Nephron (organoid): Measurements from ENCODE around the gene CLRN3.

Experiments used
- H3K27ac Mint-ChIP-seq, 3 experiments: 2 replicates each; pipeline ENCODE4 v1.8.0; 2020; ENCODE audit warnings: mixed read lengths in 3 of 3, mild to moderate bottlenecking in 2 of 3, moderate library complexity in 1 of 3
- H3K27me3 Mint-ChIP-seq: 2 replicates; pipeline ENCODE4 v1.8.0; 2021; ENCODE audit warnings: low read depth, mild to moderate bottlenecking, moderate library complexity, mixed read lengths
- H3K36me3 Mint-ChIP-seq: 2 replicates; pipeline ENCODE4 v1.8.0; 2020; ENCODE audit warnings: low read depth, mixed read lengths
- H3K4me1 Mint-ChIP-seq: 2 replicates; pipeline ENCODE4 v1.8.0; 2020; ENCODE audit warnings: mixed read lengths
- H3K4me3 Mint-ChIP-seq, 3 experiments: 2 replicates each; pipeline ENCODE4 v1.8.0; 2020; ENCODE audit warnings: mild to moderate bottlenecking in 3 of 3, mixed read lengths in 3 of 3, moderate library complexity in 2 of 3
- H3K9me3 Mint-ChIP-seq: 2 replicates; pipeline ENCODE4 v1.8.0; 2020; ENCODE audit warnings: mixed read lengths
- TF ChIP-seq, protein P1 (sequence below), 3 experiments: fragments of 200-600 bp; sonication (generic); IDR thresholded peaks; one replicate each; pipeline ENCODE4 v1.5.0; 2021; ENCODE audit warnings: antibody characterized with exemption in 3 of 3; ENCODE audit not compliant: unreplicated experiment in 3 of 3

CLRN3 gene

DNA sequence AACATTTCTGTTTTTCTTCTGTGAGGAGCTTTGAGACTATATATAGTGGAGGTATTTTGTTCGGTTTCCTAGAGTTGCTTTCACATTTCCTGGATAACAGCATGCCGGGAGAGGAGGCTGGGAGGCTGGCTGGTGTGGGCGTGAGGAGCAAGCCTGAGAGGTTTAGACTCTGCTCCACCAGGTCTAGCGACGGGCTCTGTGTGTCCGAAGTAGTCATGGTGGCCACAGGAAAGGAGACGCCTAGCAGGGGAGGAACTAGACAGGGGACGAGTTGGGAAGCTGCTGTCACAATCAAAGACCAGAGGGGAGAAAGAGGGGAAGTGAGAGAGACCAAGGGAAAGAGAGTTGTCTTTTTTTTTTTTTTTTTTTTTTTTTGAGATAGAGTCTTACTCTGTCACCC lies 33.7 kb upstream of the CLRN3 start:
- peaks cover 11% of the 10 kb centered on the region for H3K27me3 Mint-ChIP-seq
- no peak overlapping the region for H3K4me3 Mint-ChIP-seq
- TF ChIP-seq, protein P1, sequence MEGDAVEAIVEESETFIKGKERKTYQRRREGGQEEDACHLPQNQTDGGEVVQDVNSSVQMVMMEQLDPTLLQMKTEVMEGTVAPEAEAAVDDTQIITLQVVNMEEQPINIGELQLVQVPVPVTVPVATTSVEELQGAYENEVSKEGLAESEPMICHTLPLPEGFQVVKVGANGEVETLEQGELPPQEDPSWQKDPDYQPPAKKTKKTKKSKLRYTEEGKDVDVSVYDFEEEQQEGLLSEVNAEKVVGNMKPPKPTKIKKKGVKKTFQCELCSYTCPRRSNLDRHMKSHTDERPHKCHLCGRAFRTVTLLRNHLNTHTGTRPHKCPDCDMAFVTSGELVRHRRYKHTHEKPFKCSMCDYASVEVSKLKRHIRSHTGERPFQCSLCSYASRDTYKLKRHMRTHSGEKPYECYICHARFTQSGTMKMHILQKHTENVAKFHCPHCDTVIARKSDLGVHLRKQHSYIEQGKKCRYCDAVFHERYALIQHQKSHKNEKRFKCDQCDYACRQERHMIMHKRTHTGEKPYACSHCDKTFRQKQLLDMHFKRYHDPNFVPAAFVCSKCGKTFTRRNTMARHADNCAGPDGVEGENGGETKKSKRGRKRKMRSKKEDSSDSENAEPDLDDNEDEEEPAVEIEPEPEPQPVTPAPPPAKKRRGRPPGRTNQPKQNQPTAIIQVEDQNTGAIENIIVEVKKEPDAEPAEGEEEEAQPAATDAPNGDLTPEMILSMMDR (IDR thresholded peaks at IDR 0.05; ENCODE audit: unreplicated experiment in 3 of 3): no peak
- H3K36me3 Mint-ChIP-seq: no peaks in the 10 kb centered on the region
- H3K4me1 Mint-ChIP-seq: peaks cover 14% of the 10 kb centered on the region
- H3K9me3 Mint-ChIP-seq: peaks cover 2% of the 10 kb centered on the region
- H3K27ac Mint-ChIP-seq: no peak overlapping the region

DNA sequence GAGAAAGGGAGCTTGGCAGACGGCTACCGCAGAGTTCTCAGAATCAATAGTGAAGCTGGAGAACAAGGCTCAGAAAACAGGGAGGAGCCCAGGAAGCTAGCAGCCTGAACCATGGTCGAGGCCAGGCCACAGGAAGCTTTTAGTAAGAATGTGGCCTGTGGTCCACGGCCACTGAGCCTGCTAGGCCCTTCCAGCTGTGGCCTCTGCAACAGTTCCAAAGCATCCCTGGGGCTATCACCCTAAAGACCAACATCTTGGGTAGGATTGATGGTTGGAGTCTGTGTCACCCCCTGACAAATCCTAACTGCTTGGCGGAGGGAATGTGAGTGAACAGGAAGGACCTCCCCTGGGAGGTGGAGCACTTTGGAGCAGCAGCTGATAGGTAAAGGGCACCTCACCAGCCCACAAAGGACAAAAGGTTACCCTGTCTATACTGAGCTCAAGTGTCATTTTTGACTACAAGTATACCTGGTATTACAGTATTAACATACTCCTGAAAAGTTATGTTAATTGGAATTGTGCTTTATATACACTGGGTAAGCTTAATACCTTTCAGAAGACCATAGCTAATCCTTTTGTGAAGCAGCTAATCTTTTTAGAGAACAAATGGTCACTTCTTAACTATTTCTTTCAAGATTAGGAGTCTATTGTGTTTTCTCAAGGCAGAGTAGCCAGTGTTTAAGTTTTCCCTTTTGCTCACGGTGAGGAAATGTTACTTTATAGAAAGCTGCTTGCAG lies 32.9 kb upstream of the CLRN3 start:
- H3K4me1 Mint-ChIP-seq: peaks cover 14% of the 10 kb centered on the region
- H3K36me3 Mint-ChIP-seq: no peaks in the 10 kb centered on the region
- TF ChIP-seq, protein P1 (IDR thresholded peaks at IDR 0.05; ENCODE audit: unreplicated experiment in 3 of 3): no peak
- peaks cover 11% of the 10 kb centered on the region for H3K27me3 Mint-ChIP-seq
- no peak overlapping the region for H3K27ac Mint-ChIP-seq
- H3K4me3 Mint-ChIP-seq: no peak overlapping the region
- no peaks in the 10 kb centered on the region for H3K9me3 Mint-ChIP-seq

DNA sequence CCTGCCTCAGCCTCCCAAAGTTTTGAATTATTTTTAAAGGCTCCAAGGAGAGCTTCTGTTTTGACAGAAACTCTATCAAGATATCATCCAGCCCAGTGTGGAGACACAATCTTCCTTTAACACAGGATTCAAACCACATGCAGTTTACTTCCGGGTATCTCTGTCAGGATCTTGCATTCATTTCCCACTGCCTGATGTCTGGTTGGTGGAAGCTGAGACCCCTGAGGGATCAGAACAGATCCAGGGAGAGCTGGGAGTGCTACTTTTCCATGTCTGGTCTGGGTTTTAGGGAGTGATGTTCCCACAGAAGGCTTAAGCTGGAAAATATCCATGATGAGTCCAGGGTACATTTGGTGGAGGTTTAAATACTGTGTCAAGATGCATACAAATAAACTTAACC lies 30.9 kb upstream of the CLRN3 start:
- TF ChIP-seq, protein P1 (IDR thresholded peaks at IDR 0.05; ENCODE audit: unreplicated experiment in 3 of 3): no peak
- Mint-ChIP-seq H3K27ac (no peak overlapping the region), H3K4me3 (no peak overlapping the region), H3K4me1 (peaks cover 14% of the 10 kb centered on the region), H3K27me3 (peaks cover 17% of the 10 kb centered on the region), H3K9me3 (no peaks in the 10 kb centered on the region), H3K36me3 (no peaks in the 10 kb centered on the region)

DNA sequence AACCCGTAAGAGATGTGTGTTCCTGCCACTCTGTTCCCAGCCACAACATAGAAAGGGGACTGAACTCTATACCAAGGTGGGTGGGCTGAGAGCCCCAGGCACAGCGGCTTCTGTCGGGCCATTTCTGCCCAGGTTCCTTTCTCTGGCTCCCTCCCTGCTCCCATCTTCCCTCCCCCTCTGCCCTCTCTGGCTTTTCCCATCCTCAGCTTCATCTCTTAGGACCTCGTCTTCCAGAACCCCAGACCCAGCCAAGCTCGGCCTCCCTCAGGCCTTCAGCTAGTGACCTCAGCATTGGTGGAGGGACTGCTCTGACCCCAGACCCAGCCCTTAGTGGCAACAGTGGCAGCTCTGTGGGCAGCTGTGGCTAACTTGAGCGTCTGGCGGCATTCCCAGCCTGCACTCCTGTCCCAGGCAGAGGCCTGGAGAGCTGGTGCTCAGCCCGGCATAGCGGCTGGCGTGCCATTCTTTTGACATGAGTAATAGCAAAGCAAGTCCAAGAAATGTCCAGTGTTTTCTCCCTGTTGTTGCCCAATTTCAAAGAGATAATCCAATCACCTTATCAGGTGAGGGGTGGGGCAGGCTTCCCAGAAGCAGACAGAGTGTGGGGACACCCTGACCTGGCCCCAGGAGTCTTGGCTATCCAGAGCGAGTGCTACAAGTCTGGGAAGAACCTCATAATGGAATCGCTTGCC lies 30.1 kb upstream of the CLRN3 start:
- peaks cover 6% of the 10 kb centered on the region for H3K4me1 Mint-ChIP-seq
- peaks cover 17% of the 10 kb centered on the region for H3K27me3 Mint-ChIP-seq
- H3K4me3 Mint-ChIP-seq: no peak overlapping the region
- H3K9me3 Mint-ChIP-seq: no peaks in the 10 kb centered on the region
- no peaks in the 10 kb centered on the region for H3K36me3 Mint-ChIP-seq
- TF ChIP-seq, protein P1 (IDR thresholded peaks at IDR 0.05; ENCODE audit: unreplicated experiment in 3 of 3): no peak
- H3K27ac Mint-ChIP-seq: no peak overlapping the region

DNA sequence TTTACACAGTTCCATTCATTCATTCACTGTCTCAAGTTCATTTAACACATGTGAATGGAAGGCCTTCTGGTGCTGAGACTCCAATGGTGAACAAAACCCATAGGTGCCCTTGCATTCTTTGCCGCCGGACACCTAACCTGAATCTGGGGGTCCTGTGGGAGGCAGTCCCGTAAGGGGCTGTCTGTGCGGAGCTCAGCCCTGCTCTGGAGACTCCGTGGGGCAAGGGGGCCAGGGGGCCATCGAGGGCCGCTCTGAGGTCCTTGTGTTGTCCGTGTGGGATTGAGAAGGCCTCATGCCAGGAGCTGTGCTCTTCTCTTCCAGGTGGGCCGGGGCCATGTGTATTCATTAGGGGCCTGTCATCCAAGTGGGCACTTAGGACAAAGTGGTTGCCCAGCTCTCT lies 29.5 kb upstream of the CLRN3 start:
- no peaks in the 10 kb centered on the region for H3K9me3 Mint-ChIP-seq
- TF ChIP-seq, protein P1 (IDR thresholded peaks at IDR 0.05; ENCODE audit: unreplicated experiment in 3 of 3): no peak
- H3K27me3 Mint-ChIP-seq: peaks cover 17% of the 10 kb centered on the region
- H3K4me1 Mint-ChIP-seq: peaks cover 5% of the 10 kb centered on the region
- H3K4me3 Mint-ChIP-seq: no peak overlapping the region
- H3K27ac Mint-ChIP-seq: no peak overlapping the region
- H3K36me3 Mint-ChIP-seq: no peaks in the 10 kb centered on the region
